SK-N-SH treated with all-trans-retinoic acid at 6 μM for 48 hours (cell line): ENCODE data around the gene PTDSS2.

Experiments used
- ATAC-seq: fragments of 200-7000 bp; cut with Tn5 transposase; 3 replicates; pipeline ENCODE4 v1.9.1; 2020; ENCODE audit warnings: mild to moderate bottlenecking, moderate library complexity
- BACH2 ChIP-seq: fragments of 250-450 bp; sonication (Bioruptor Pico); IDR thresholded peaks from 2 replicates; pipeline ENCODE4 v1.9.0; 2021; ENCODE audit warnings: mild to moderate bottlenecking, borderline replicate concordance
- CREB5 ChIP-seq: fragments of 250-450 bp; sonication (Bioruptor Pico); IDR thresholded peaks from 2 replicates; pipeline ENCODE4 v1.5.1; 2020; ENCODE audit warnings: low read depth, mild to moderate bottlenecking, moderate library complexity
- CSDC2 ChIP-seq: fragments of 250-450 bp; sonication (Bioruptor Pico); IDR thresholded peaks from 2 replicates; pipeline ENCODE4 v1.5.0; 2020; ENCODE audit warnings: mild to moderate bottlenecking, moderate library complexity
- CSRNP3 ChIP-seq: fragments of 250-450 bp; sonication (Bioruptor Pico); IDR thresholded peaks from 2 replicates; pipeline ENCODE4 v1.5.1; 2021; ENCODE audit warnings: mild to moderate bottlenecking, moderate library complexity
- ESRRG ChIP-seq: fragments of 250-450 bp; sonication (Bioruptor Pico); IDR thresholded peaks from 2 replicates; pipeline ENCODE4 v1.6.1; 2021; ENCODE audit warnings: mild to moderate bottlenecking
- ISL1 ChIP-seq: fragments of 250-450 bp; sonication (Bioruptor Pico); IDR thresholded peaks from 2 replicates; pipeline ENCODE4 v2.1.2; 2022; ENCODE audit warnings: mild to moderate bottlenecking, moderate library complexity
- OSR1 ChIP-seq: fragments of 250-450 bp; sonication (Bioruptor Pico); IDR thresholded peaks from 2 replicates; pipeline ENCODE4 v1.8.0; 2022; ENCODE audit warnings: moderate library complexity, mild to moderate bottlenecking, inconsistent platforms
- PATZ1 ChIP-seq: fragments of 250-450 bp; sonication (Bioruptor Pico); IDR thresholded peaks from 2 replicates; pipeline ENCODE4 v1.8.0; 2020; ENCODE audit warnings: mild to moderate bottlenecking, moderate library complexity, borderline replicate concordance
- POU6F1 ChIP-seq: fragments of 250-450 bp; sonication (Bioruptor Pico); IDR thresholded peaks from 2 replicates; pipeline ENCODE4 v1.8.0; 2021; ENCODE audit warnings: low read depth, mild to moderate bottlenecking, moderate library complexity, borderline replicate concordance
- PPARA ChIP-seq: fragments of 250-450 bp; sonication (Bioruptor Pico); IDR thresholded peaks from 2 replicates; pipeline ENCODE4 v1.5.0; 2020; ENCODE audit warnings: mild to moderate bottlenecking, borderline replicate concordance
- SNAI2 ChIP-seq: fragments of 250-450 bp; sonication (Bioruptor Pico); IDR thresholded peaks from 2 replicates; pipeline ENCODE4 v1.5.0; 2020; ENCODE audit warnings: mild to moderate bottlenecking, moderate library complexity
- TOX ChIP-seq: fragments of 250-450 bp; sonication (Bioruptor Pico); IDR thresholded peaks from 2 replicates; pipeline ENCODE4 v1.8.0; 2021; ENCODE audit warnings: mild to moderate bottlenecking, moderate library complexity, borderline replicate concordance
- TSHZ2 ChIP-seq: fragments of 250-450 bp; sonication (Bioruptor Pico); IDR thresholded peaks from 2 replicates; pipeline ENCODE4 v1.5.0; 2020; ENCODE audit warnings: mild to moderate bottlenecking, moderate library complexity
- ZC3H10 ChIP-seq: fragments of 250-450 bp; sonication (Bioruptor Pico); IDR thresholded peaks from 2 replicates; pipeline ENCODE4 v1.5.1; 2021; ENCODE audit warnings: mild to moderate bottlenecking, moderate library complexity
- ZFP3 ChIP-seq: fragments of 250-450 bp; sonication (Bioruptor Pico); IDR thresholded peaks from 2 replicates; pipeline ENCODE4 v1.5.0; 2020; ENCODE audit warnings: mild to moderate bottlenecking, moderate library complexity
- ZFP30 ChIP-seq: fragments of 450-650 bp; formaldehyde crosslinking; IDR thresholded peaks from 2 replicates; pipeline ENCODE4 v1.5.0; 2022; ENCODE audit warnings: mild to moderate bottlenecking, moderate library complexity
- ZNF70 ChIP-seq: fragments of 450-650 bp; formaldehyde crosslinking; IDR thresholded peaks from 2 replicates; pipeline ENCODE4 v1.5.0; 2020; ENCODE audit warnings: mild to moderate bottlenecking, moderate library complexity
- ZNF8 ChIP-seq: fragments of 450-650 bp; formaldehyde crosslinking; IDR thresholded peaks from 2 replicates; pipeline ENCODE4 v1.5.0; 2020; ENCODE audit warnings: mild to moderate bottlenecking, moderate library complexity

The PTDSS2 gene

GRCh38 chr11:415640-416041 is 34.4 kb upstream of the PTDSS2 start:
- TF ChIP-seq PATZ1 (CRISPR knock-in tag) (no peak), BACH2 (CRISPR knock-in tag) (no peak), ZFP3 (no peak), TOX (CRISPR knock-in tag) (no peak), ZNF70 (CRISPR knock-in tag) (no peak), PPARA (CRISPR knock-in tag) (no peak), TSHZ2 (no peak), ESRRG (no peak), SNAI2 (no peak), CREB5 (CRISPR knock-in tag) (no peak), ZNF8 (CRISPR knock-in tag) (no peak), CSDC2 (no peak), OSR1 (no peak), ZFP30 (CRISPR knock-in tag) (no peak), ISL1 (CRISPR knock-in tag) (no peak)
- no peak for ATAC-seq

GRCh38 chr11:416051-416756 is 33.9 kb upstream of the PTDSS2 start:
- TF ChIP-seq ZFP30 (CRISPR knock-in tag): no peak
- no peak for TF ChIP-seq ZC3H10
- TF ChIP-seq PATZ1 (CRISPR knock-in tag): no peak
- no peak for TF ChIP-seq ZFP3
- TF ChIP-seq POU6F1 (CRISPR knock-in tag): no peak
- TF ChIP-seq OSR1: no peak
- no peak for TF ChIP-seq TOX (CRISPR knock-in tag)
- TF ChIP-seq ISL1 (CRISPR knock-in tag): no peak
- no peak for TF ChIP-seq SNAI2
- no peak for TF ChIP-seq CREB5 (CRISPR knock-in tag)
- no peak for TF ChIP-seq CSRNP3 (CRISPR knock-in tag)
- TF ChIP-seq CSDC2: no peak
- TF ChIP-seq ZNF70 (CRISPR knock-in tag): no peak
- no peak for TF ChIP-seq PPARA (CRISPR knock-in tag)
- no peak for TF ChIP-seq TSHZ2
- no peak for TF ChIP-seq BACH2 (CRISPR knock-in tag)
- ATAC-seq: no peak
